GM19035 (cell line): ENCODE measurements around the gene TPST1.
"Not testable (repeated sequence)": the region's sequence is repeated elsewhere in the genome, so short reads cannot be mapped to it uniquely, and the experiment has no call there.

Experiments
- ATAC-seq: cut with Tn5 transposase; IDR thresholded peaks from one replicate; pipeline ENCODE4 v1.9.1; 2021; ENCODE audit not compliant: unreplicated experiment

The TPST1 gene

DNA sequence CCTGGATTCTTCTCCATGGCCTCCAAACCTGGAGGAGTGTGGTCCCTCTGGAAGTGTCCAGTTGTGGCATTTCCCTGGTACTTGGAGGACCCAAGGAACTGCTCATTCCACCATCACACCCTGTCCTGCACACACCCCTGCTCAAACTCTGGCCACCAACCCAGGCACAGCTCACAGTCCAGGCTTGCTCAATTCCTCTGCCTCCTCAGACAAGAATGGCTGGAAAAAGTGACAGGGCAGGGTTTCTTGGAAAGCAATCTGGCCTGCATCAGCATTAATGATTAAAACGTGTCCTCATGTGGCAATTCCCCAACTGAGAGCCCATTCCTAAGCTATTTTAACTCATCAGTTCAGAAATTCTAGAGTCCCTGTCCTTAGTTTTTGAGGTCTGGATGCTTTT lies 17.2 kb upstream of the TPST1 start:
- ATAC-seq = no peak

DNA sequence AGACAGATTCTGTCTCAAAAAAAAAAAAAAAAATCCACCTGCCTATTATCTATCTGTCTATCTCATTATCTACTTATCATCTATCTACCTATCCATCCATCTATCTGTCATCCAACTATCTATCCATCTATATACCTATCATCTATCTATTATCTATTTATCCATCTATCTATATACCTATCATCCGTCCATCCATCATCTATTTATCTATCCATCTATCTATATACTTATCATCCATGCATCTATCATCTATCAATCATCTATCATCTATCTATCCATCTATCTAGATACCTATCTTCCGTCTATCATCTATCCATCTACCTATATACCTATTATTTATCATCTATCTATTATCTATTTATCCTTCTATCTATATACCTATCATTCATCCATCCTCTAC lies 16.5 kb upstream of the TPST1 start:
- ATAC-seq = no peak

DNA sequence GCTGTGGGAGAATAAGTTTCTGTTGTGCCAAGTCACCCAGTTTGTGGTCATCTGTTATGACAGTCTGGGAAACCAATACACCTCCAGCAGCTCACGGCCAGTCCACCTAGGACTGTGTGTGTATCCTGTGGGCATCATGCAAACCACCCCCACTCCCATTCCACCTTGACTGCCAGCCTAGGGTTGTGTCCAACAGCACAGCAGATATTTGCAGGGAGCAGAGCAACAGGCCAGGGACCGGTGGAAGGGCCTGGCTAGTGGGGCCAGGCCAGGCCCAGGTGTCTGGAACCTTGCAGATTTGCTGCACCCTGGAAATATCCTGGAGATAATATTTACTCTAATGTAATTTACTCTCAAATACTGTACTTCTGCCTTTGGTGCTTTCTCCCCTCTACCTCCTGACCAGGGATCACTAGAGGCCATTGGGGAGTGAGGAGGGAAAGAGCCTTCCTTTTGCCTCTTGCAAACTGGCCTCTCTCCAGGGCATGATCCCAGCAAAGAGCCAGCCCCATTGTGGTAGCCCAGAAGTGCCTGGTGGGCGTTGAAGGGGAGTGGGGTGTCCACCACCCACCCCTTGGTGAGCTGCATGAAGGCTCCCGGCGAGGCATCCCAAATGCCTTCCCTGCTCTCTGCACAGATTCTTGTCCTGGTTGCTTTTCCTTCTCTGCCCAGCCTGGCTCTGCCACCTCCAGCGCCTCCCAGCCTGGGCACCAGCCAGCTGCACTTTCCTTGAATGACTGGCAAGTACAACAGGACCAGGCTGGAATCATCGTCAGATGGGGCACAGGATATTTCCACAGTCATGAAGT lies 15.2 kb upstream of the TPST1 start:
- ATAC-seq = no peak

DNA sequence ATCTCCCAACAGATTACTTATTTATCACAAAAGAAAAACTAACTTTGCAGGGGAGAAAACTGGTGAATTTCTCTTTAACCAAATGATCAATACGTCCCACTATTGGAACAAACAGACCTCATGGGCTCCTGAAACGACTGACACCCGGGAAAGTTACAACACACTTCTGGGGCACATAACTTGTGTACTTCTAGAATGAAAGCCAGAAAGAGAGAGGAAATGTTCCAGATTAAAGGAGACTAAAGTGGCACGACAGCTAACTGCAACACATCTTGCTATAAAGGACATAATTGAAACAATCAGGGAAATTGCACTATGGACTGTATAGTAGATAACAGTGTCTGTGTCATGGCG lies 14.7 kb upstream of the TPST1 start:
- ATAC-seq = no peak

DNA sequence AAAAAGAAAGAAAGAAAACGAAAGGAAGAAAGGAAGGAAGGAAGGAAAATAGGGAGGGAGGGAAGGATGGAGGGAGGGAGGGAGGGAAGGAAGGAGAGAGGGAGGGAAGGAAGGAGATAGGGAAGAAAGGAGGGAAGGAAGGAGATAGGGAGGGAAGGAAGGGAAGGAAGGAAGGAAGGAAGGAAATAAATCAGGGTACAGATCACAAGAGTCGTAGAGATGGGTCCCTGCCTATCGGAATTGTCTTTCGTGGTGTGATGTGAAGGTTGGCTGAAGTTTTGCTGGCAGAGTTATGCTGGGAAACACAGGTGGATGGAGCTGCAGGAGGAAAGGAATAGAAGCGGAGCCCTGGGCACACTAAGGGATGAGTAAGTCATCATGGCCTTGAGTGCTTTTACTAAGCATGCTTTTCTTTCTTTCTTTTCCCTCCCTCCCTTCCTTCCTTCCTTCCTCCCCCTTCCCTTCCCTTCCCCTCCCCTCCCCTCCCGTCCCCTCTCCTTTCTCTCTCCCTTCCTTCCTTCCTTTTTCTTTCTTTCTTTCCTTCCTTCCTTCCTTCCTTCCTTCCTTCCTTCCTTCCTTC lies 11.9 kb upstream of the TPST1 start:
- no peak for ATAC-seq

DNA sequence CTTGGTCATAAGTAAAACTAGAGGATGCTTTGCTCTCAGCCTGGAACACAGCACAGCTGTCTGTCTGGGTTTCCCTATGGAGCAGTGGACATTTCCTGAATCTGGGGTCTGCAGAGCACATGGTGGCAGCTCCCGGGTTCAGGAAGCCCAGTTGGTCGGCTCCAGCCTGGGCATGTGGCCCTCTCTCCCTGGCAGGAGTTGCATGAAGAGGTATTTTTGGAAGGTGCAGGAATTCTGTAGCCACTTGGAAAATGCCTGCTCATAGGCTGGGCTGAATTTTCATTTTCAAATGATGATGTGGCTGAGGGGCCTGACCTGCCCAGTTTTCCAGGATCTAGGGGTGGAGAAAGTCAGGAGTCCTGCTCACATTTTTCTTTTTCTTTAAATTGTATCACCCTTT lies 6.7 kb upstream of the TPST1 start:
- ATAC-seq = no peak

DNA sequence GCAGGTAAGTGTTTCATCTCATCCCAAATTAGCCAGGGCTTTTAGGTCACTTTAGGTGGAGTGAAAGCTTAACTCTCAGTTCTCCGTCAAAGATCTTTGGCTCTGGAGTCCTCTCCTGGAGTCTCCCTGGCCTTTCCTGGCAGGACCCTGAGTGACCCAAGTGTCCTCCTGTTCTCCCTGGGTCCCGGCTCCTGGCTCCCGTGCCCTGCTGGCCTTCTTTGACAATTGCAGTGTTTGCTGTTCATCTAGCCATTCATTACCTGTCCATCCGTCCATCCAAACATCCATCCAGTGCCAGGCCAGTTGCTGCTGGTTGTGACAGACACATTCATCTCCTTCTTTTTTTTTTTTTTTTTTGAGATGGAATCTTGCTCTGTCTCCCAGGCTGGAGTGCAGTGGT lies 6.2 kb upstream of the TPST1 start:
- ATAC-seq = no peak

DNA sequence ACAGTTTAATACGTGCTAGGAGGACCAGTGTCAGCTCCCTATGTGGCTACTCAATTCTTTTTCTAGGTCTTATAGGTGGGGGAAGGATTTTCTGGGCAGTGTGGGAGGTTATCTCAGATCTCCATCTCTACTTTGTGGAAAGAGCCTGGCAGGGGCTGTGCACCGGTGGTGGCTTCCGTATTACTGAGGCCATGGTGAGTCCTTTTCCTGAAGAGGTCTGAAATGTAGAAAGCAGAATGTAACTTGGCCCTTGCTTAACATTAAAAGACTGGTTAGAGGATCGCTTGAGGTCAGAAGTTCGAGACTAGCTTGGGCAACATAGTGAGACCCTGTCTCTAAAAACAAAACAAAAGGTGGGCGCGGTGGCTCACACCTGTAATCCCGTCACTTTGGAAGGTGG lies 2.7 kb upstream of the TPST1 start:
- no peak for ATAC-seq

DNA sequence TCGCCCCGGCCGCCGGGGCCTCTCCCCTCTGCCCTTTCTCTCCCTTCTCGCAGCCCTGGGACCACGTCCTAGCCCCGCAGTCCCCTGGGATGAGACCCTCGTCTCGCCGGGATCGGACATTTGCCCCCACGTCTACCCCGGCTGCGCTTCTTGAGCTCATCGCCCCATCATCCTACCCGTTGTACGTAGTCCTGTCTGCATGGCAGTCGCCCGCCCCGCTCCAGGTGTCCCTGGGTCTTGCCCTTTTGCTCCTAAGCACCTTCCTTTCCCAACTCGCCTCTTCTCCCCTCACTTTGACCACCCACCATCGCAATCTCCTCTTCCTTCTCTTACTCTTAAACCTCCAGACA lies 582 bp downstream of the TPST1 start:
- ATAC-seq = no peak

DNA sequence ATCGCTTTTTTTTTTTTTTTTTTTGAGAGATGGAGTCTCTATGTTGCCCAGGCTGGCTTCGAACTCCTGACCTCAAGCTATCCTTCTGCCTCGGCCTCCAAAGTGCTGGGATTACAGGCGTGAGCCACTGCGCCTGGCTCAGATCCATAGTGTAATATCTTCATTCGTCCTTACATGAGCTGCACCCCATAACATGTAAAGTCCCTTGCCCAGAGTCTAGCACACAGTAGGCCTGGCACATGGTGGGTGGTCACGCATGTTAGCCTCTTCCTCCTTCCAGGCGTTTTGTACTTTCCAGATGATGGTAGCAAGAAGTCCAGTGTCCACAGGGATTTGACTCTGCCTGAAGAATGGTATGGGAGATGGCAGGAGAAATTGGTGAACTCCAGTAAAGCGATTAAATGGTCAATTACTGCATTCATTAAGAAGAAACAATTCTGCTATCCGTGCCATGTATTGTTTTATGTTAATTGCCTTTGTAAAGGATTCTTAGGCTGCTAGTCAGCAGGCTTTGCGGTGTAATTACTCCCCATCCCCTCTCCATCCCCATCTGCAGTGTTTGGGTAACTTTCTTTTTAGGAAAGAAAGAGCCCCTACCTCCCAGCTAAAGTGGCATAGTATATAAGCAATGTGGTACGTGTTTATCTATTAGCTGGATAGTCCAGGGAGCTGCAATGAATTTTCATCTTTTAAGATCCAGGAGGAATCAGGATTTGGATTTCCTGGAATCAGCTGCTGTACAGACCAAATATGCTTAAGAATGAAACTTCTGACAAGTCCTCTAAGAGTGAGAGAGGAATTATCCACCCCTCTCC lies 1.2 kb downstream of the TPST1 start:
- ATAC-seq = no peak

DNA sequence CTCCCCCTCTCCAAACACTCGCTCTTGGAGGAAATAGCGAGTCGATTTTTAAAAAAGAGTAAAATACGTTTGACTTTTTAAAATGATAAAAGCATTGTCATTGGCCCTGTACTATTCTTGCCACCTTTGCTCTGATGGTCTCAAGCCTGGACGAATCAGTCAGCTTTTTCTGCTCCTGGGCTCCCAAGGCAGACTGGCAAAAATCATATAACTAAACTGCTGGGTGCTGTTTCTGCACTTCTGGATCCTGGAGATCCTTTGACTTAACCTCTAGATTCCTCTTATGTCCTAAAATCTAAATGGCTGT lies 1.8 kb downstream of the TPST1 start:
- ATAC-seq = no peak

DNA sequence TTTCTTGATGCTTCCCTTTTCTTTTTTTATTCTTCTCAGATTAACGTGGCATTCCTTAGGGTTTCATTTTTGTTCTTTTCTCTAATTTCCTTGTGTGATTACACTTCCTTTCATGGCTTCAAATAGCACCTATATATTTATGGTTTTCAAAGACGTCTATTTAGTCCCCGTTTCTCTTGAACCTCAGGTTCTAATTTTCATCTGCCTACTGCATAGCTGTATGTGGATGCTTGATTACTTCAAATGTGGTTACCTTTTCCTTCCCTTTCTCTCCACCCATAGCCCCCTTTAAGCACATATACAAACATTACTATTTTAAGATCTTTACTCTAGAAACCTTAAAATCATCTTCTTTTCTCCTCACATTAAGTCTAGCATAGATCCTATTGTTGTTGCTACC lies 2.4 kb downstream of the TPST1 start:
- no peak for ATAC-seq

DNA sequence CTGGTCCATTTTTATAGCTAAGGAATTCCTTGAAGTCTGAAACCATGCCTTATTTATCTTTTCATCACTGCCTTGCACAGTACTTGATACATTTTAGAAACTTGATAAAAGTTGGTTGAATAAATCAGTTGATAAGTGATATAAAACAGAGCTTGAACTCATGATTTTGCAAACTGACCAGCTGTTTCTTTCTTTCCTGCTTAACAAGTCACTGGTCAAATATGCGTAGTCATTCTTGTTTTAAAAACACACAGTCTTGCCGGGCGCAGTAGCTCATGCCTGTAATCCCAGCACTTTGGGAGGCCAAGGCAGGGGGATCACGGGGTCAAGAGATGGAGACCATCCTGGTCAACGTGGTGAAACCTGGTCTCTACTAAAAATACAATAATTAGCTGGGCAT lies 6.3 kb downstream of the TPST1 start:
- ATAC-seq = no peak

DNA sequence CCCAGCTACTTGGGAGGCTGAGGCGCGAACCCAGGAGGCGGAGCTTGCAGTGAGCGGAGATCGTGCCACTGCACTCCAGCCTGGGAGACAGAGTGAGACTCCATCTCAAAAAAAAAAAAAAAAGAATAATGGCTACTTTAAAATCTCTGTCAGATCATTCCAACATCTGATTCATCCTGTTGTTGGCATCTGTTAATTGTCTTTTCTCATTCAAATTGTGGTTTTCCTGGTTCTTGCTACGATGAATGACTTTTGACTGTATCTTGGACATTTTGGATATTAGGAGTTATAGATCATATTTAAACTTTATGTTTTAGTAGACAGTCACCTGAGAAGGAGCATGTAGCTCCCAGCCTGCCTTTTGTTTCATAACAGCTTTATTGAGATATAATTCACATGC lies 8.5 kb downstream of the TPST1 start:
- ATAC-seq = no peak

DNA sequence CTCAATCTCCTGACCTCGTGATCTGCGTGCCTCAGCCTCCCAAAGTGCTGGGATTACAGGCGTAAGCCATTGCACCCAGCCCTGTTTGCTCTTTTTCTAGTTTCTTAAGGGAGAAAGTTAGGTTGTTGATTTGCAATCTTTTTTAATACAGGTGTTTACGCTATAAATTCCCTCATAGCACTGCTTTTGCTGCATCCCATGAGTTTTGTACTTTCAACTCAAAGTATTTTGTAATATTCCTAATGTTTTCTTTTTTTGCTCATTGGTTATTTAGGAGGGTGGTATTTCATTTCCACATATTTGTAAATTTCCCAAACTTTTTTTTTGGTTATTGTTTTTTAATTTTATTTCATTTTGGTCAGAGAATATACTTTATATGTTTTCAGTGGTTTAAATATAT lies 11.6 kb downstream of the TPST1 start:
- no peak for ATAC-seq

DNA sequence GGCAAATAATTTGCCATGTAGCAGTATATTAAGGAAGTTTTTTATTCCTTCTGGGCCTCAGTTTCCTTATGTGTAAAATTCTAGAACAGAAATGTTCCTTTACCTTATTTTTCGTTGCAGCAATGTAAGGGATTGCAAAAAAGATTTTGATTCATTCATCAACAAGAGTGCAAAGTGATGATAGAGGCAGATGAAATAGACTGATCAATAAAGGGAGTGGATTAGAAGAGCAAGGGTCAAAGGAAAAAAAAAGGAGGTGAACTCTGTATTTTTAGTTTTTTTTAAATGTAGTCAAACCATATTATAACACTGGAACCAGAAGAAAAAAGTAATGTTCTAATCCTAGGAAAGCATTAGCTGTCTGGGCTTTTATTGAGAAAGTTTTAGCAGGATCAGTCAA lies 14.7 kb downstream of the TPST1 start:
- no peak for ATAC-seq

DNA sequence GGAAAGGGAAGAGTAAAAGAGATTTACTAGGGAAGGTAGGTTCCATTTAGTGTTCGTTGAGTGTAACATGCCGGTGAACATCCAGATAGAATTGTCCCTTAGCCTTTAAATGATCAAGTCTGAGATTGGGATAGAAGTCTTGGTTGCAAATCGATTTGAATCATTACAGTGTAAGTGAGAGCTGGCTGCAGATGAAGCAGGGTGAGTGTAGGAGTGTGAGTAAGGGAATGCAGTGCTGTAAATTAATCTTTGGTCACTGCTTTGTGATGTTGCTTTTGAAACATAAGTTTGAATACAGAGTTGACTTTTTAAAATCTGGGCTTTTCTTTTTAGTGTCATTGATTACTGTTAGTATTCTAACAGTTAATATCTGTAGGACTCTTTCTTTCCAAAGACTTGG lies 16.3 kb downstream of the TPST1 start:
- no peak for ATAC-seq

DNA sequence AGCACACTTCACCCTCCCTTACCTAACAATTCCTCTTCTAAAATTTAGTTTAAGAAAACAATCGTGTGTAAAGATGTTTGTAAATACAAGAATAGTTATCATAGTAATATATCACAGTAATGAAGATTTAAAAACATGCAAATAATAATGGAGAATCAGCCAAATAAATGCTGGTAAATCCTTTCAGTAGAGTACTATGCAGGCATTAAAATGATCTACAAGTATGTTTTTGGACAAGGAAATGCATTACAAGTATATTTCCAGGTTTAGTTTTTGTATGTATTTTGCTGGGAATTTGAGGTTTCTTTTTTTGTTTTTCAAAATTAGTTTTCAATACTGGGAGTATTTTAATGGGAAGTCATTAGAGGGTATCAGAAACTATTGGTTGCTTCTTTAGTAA lies 22.7 kb downstream of the TPST1 start:
- no peak for ATAC-seq

DNA sequence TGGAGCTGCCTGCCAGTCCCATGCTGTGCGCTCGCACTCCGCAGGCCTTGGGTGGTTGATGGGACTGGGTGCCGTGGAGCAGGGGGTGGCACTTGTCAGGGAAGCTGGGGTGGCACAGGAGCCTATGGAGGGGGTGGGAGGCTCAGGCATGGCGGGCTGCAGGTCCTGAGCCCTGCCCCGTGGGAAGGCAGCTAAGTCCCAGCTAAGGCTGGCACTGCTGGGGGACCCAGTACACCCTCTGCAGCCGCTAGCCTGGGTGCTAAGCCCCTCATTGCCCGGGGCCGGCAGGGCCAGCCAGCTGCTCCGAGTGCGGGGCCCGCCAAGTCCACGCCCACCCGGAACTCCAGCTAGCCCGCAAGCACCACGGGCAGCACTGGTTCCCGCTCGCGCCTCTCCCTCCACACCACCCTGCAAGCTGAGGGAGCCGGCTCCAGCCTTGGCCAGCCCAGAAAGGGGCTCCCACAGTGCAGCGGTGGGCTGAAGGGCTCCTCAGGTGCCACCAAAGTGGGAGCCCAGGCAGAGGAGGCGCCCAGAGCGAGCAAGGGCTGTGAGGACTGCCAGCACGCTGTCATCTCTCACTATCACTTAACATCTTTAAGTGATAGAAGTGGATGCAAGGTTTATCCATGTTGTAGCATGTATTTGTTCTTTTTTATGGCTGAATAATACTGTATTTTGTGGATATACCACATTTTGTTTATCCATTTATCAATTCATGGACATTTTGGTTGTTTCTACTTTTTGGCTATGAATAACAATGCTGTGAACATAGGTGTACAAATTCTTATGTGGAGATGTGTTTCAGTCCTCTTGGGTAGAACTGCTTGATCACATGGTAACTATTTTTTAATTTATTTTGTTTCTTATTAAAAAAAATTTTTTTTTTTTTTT lies 26.4 kb downstream of the TPST1 start:
- ATAC-seq = not testable (repeated sequence)

DNA sequence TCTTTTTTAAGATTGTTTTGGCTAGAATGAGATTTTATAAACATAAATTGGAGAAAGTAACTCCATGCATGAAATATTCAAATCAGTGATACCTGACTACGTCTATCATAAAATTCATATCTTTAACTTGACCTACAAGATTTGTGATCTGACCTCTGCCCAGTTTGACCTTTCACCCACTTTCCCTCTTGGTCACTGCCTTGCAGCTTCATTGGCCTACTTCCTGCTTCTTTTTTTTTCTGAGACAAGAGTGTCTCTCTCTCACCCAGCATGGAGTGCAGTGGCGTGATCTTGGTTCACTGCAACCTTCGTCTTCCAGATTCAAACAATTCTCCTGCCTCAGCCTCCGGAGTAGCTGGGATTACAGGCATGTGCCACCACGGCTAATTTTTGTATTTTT lies 28.5 kb downstream of the TPST1 start:
- ATAC-seq = no peak

DNA sequence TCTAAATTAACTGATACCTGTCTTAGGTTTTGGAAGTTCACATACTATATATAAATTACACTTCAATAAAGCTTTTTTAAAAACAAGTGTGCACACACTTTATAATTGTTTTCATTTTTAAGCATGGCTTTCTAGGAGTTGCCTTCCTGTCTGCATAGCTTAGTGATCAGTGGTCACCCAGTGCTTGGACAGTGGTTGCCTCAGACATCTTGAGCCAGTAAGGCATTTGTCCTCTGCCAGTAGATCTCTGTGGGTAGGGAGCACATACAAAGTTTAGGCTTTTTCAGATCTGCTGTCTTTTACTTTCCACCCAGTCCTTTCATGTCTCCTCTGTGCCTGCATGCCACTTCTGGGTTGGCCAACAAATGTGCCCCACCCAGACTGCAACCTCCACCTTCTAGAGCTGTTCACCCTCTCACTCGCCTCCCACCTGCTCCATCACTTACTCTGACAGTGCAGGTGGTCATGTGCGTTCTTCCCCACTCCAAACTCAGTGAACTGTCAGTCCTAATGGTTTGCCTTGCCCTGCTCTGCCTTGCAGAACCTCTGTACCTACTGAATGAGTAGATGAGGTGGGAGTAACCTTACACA lies 31.7 kb downstream of the TPST1 start:
- ATAC-seq = no peak
